GM23338 (cell line): ENCODE data around the gene SLC6A3. TPM values are rescaled to one million over a fixed set of nuclear protein-coding genes. Genes with fewer than 3 reads are reported as not detected.

Experiments
- ATAC-seq: fragments of 200-7000 bp; cut with Tn5 transposase; 3 replicates; pipeline ENCODE4 v1.9.1; 2020
- DNase-seq: peaks from one replicate; pipeline ENCODE4 v3.0.0-alpha.2; 2015; ENCODE audit warnings: low spot score
- H2AFZ ChIP-seq: fragments of 200-600 bp; sonication (generic); 2 replicates; pipeline ENCODE4 v1.8.0; 2016; ENCODE audit warnings: antibody characterized with exemption, mild to moderate bottlenecking, moderate library complexity
- H3F3A ChIP-seq: fragments of 200-600 bp; sonication (generic); replicated peaks from 2 replicates; pipeline ENCODE4 v1.8.0; 2017; ENCODE audit warnings: antibody characterized with exemption, mixed run types, low read depth
- H3K27ac ChIP-seq: fragments of 200-600 bp; sonication (generic); 2 replicates; pipeline ENCODE4 v1.6.1; 2016; ENCODE audit warnings: low read depth
- H3K27me3 ChIP-seq: fragments of 200-600 bp; sonication (generic); 2 replicates; pipeline ENCODE4 v1.8.0; 2016; ENCODE audit warnings: mild to moderate bottlenecking, mixed run types, moderate library complexity; ENCODE audit not compliant: insufficient read depth
- H3K36me3 ChIP-seq: fragments of 200-600 bp; sonication (generic); 2 replicates; pipeline ENCODE4 v1.8.0; 2016; ENCODE audit warnings: mild to moderate bottlenecking; ENCODE audit not compliant: insufficient read depth
- H3K4me1 ChIP-seq: fragments of 200-600 bp; sonication (generic); 2 replicates; pipeline ENCODE4 v1.8.0; 2016; ENCODE audit warnings: mild to moderate bottlenecking, moderate library complexity; ENCODE audit not compliant: insufficient read depth
- H3K4me2 ChIP-seq: fragments of 200-600 bp; sonication (generic); 2 replicates; pipeline ENCODE4 v1.7.1; 2017; ENCODE audit warnings: mixed run types
- H3K4me3 ChIP-seq: fragments of 200-600 bp; sonication (generic); 2 replicates; pipeline ENCODE4 v1.6.1; 2016; ENCODE audit warnings: mixed run types
- H3K79me2 ChIP-seq: fragments of 200-600 bp; sonication (generic); replicated peaks from 2 replicates; pipeline ENCODE4 v1.8.0; 2017; ENCODE audit warnings: mild to moderate bottlenecking; ENCODE audit not compliant: insufficient read depth
- H3K9me2 ChIP-seq: fragments of 200-600 bp; sonication (generic); 2 replicates; pipeline ENCODE4 v1.8.0; 2017; ENCODE audit not compliant: insufficient read depth
- H4K20me1 ChIP-seq: fragments of 200-600 bp; sonication (generic); replicated peaks from 2 replicates; pipeline ENCODE4 v1.8.0; 2017; ENCODE audit warnings: mild to moderate bottlenecking; ENCODE audit not compliant: insufficient read depth
- H3K27ac Mint-ChIP-seq: 2 replicates; pipeline ENCODE4 v1.8.0; 2020; ENCODE audit warnings: inconsistent platforms, mild to moderate bottlenecking, moderate library complexity, mixed read lengths
- H3K27me3 Mint-ChIP-seq: 3 replicates; pipeline ENCODE4 v1.8.0; 2022; ENCODE audit warnings: low read depth, mild to moderate bottlenecking, moderate library complexity, mixed read lengths, inconsistent platforms; ENCODE audit not compliant: insufficient read depth, poor library complexity
- H3K36me3 Mint-ChIP-seq: 3 replicates; pipeline ENCODE4 v1.8.0; 2021; ENCODE audit warnings: low read depth, mild to moderate bottlenecking, inconsistent platforms, moderate library complexity, mixed read lengths
- H3K4me1 Mint-ChIP-seq: 3 replicates; pipeline ENCODE4 v1.8.0; 2020; ENCODE audit warnings: mild to moderate bottlenecking, inconsistent platforms, mixed read lengths
- H3K4me3 Mint-ChIP-seq: 3 replicates; pipeline ENCODE4 v1.8.0; 2021; ENCODE audit warnings: moderate library complexity, mild to moderate bottlenecking, inconsistent platforms, mixed read lengths
- H3K9me3 Mint-ChIP-seq: 3 replicates; pipeline ENCODE4 v1.8.0; 2020; ENCODE audit warnings: moderate library complexity, mild to moderate bottlenecking, inconsistent platforms, mixed read lengths
- CREB1 ChIP-seq: fragments of 250-450 bp; sonication (Bioruptor Pico); IDR thresholded peaks from 2 replicates; pipeline ENCODE4 v1.5.0; 2020; ENCODE audit warnings: low read depth, mild to moderate bottlenecking, moderate library complexity
- ETS1 ChIP-seq: IDR thresholded peaks from 2 replicates; pipeline ENCODE4 v1.6.1; 2016; ENCODE audit warnings: antibody characterized with exemption
- EZH2 ChIP-seq: fragments of 200-600 bp; sonication (generic); IDR thresholded peaks from one replicate; pipeline ENCODE4 v1.8.0; 2017; ENCODE audit warnings: antibody characterized with exemption, mild to moderate bottlenecking, low read depth; ENCODE audit not compliant: unreplicated experiment
- EZH2phosphoT487 ChIP-seq: fragments of 200-600 bp; sonication (generic); IDR thresholded peaks from one replicate; pipeline ENCODE4 v1.8.1; 2018; ENCODE audit warnings: antibody characterized with exemption; ENCODE audit not compliant: unreplicated experiment
- JUNB ChIP-seq: IDR thresholded peaks from one replicate; pipeline ENCODE4 v1.6.1; 2016; ENCODE audit warnings: antibody characterized with exemption; ENCODE audit not compliant: unreplicated experiment
- NANOG ChIP-seq: IDR thresholded peaks from 2 replicates; pipeline ENCODE4 v1.6.1; 2016; ENCODE audit warnings: antibody characterized with exemption, borderline replicate concordance
- POLR2AphosphoS5 ChIP-seq: IDR thresholded peaks from 2 replicates; pipeline ENCODE4 v1.6.1; 2016; ENCODE audit warnings: antibody characterized with exemption, low read depth
- REST ChIP-seq: IDR thresholded peaks from one replicate; pipeline ENCODE4 v1.6.1; 2018; ENCODE audit warnings: antibody characterized with exemption; ENCODE audit not compliant: unreplicated experiment
- STAT1 ChIP-seq: IDR thresholded peaks from one replicate; pipeline ENCODE4 v1.6.1; 2016; ENCODE audit warnings: antibody characterized with exemption; ENCODE audit not compliant: unreplicated experiment
- ZNF114 ChIP-seq: fragments of 250-450 bp; sonication (Bioruptor Pico); IDR thresholded peaks from 2 replicates; pipeline ENCODE4 v1.5.0; 2020; ENCODE audit warnings: mild to moderate bottlenecking, moderate library complexity
- ZNF331 ChIP-seq: fragments of 250-450 bp; sonication (Bioruptor Pico); IDR thresholded peaks from 2 replicates; pipeline ENCODE4 v1.5.0; 2020; ENCODE audit warnings: low read depth, mild to moderate bottlenecking, moderate library complexity
- polyA plus RNA-seq: library from polyadenylated mRNA; unstranded; fragments of >200 nt; fragmentation: Nextera tagmentation; extraction: Ambion mirVana; gene quantifications from 2 replicates; pipeline ENCODE4 v1.2.1, GENCODE V29; 2016
- total RNA-seq: library from RNA; depleted of rRNA; stranded (reverse); fragments of >200 nt; shearing (Covaris generic); gene quantifications from 2 replicates; pipeline ENCODE4 v1.2.3, GENCODE V29; 2014

The SLC6A3 gene
- total and polyA plus RNA-seq, 2 experiments from 2014 or later, result 0.76 to 1.0 TPM

GRCh38 chr5:1391691-1392090, 53.5 kb downstream of the SLC6A3 start:
- Mint-ChIP-seq H3K4me1 (peaks cover 11% of the 10 kb centered on the region), H3K9me3 (no peaks in the 10 kb centered on the region), H3K4me3 (no peak overlapping the region), H3K27ac (no peak overlapping the region), H3K27me3 (peaks cover 14% of the 10 kb centered on the region), H3K36me3 (no peaks in the 10 kb centered on the region)
- no peak for TF ChIP-seq POLR2AphosphoS5
- no peak for TF ChIP-seq ETS1
- no peak for TF ChIP-seq CREB1
- TF ChIP-seq EZH2phosphoT487, result no peak
- no peak for TF ChIP-seq EZH2
- no peak for TF ChIP-seq NANOG
- H3K27ac ChIP-seq, result no peak overlapping the region
- H3K79me2 ChIP-seq, result no peaks in the 10 kb centered on the region
- ATAC-seq (no peak), DNase-seq (no peak)
- H3K9me2 ChIP-seq, result no peaks in the 10 kb centered on the region
- H3K36me3 ChIP-seq, result no peaks in the 10 kb centered on the region
- H2AFZ ChIP-seq, result no peak overlapping the region
- H3K4me1 ChIP-seq, result no peaks in the 10 kb centered on the region
- H3K4me2 ChIP-seq, result no peak overlapping the region
- H3K27me3 ChIP-seq, result peaks cover 16% of the 10 kb centered on the region; the same call in 1 of the 2 replicates
- no peaks in the 10 kb centered on the region for H4K20me1 ChIP-seq
- H3F3A ChIP-seq, result no peaks in the 10 kb centered on the region
- no peak overlapping the region for H3K4me3 ChIP-seq

GRCh38 chr5:1390861-1391600, 54.2 kb downstream of the SLC6A3 start:
- Histone ChIP-seq H3K79me2 (no peaks in the 10 kb centered on the region), H3K36me3 (no peaks in the 10 kb centered on the region), H3K27ac (no peak overlapping the region), H3K4me3 (no peak overlapping the region), H3K9me2 (no peaks in the 10 kb centered on the region), H2AFZ (no peak overlapping the region), H3K27me3 (peaks cover 18% of the 10 kb centered on the region; the same call in 1 of the 2 replicates), H3K4me2 (no peak overlapping the region), H4K20me1 (no peaks in the 10 kb centered on the region), H3K4me1 (no peaks in the 10 kb centered on the region), H3F3A (no peaks in the 10 kb centered on the region)
- no peak for DNase-seq
- no peak overlapping the region for H3K4me3 Mint-ChIP-seq
- TF ChIP-seq STAT1 (no peak), ETS1 (no peak), POLR2AphosphoS5 (no peak), ZNF114 (no peak), REST (no peak), JUNB (no peak), CREB1 (no peak), NANOG (no peak), ZNF331 (no peak)
- no peak for ATAC-seq
- H3K9me3 Mint-ChIP-seq, result no peaks in the 10 kb centered on the region
- H3K27me3 Mint-ChIP-seq, result peaks cover 20% of the 10 kb centered on the region
- H3K27ac Mint-ChIP-seq, result no peak overlapping the region
- no peaks in the 10 kb centered on the region for H3K36me3 Mint-ChIP-seq
- H3K4me1 Mint-ChIP-seq, result peaks cover 8% of the 10 kb centered on the region
